NCI-H82 treated with DMSO at 0.1 percent for 48 hours (cell line): ENCODE results near the gene ALG2.
A peak's percentile ranks its signal among the peaks of the same experiment; 100 is the strongest.

Experiments
- DNase-seq: peaks from one replicate; lab custom pipeline; 2025; ENCODE audit not compliant: unreplicated experiment; lab: John Stamatoyannopoulos, UW

The ALG2 gene, protein sequence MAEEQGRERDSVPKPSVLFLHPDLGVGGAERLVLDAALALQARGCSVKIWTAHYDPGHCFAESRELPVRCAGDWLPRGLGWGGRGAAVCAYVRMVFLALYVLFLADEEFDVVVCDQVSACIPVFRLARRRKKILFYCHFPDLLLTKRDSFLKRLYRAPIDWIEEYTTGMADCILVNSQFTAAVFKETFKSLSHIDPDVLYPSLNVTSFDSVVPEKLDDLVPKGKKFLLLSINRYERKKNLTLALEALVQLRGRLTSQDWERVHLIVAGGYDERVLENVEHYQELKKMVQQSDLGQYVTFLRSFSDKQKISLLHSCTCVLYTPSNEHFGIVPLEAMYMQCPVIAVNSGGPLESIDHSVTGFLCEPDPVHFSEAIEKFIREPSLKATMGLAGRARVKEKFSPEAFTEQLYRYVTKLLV

DNA sequence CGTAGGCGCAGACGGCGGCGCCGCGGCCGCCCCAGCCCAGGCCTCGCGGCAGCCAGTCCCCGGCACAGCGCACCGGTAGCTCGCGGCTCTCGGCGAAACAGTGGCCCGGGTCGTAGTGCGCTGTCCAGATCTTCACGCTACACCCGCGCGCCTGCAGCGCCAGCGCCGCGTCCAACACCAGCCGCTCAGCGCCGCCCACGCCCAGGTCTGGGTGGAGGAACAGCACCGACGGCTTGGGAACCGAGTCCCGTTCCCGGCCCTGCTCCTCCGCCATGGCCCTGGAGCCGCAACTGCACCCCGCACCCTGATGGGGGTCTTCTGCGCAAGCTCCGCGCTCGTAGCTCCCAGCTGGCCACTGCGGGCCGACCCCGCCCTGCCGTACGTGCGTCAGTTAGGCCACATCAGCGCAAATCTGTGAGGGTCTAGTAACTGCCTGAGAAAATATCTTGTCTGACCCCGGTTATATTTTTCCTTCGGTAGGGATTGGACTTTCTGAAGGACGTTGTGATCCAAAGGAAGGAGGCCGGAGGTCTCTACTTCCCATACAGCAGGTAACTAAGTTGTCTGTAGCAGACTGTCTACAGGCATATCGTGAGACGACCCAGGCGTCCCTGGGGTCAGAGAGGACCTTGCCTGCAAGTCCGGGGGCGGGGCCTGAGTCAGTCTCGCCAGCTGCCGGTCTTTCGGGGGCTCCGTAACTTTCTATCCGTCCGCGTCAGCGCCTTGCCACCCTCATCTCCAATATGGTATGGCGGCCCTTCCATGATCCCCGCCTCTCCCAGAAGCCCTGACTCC, at the start of gene ALG2, which contains the start of gene SEC61B:
ALG2 (minus strand) TSS at position 322 of the 795 bp plus-strand sequence; CDS start at position 274, 48 bp downstream.
SEC61B (plus strand) TSS at position 662 of the 795 bp plus-strand sequence; CDS start at position 744, 82 bp downstream.
- peak; percentile 89 for DNase-seq

DNA sequence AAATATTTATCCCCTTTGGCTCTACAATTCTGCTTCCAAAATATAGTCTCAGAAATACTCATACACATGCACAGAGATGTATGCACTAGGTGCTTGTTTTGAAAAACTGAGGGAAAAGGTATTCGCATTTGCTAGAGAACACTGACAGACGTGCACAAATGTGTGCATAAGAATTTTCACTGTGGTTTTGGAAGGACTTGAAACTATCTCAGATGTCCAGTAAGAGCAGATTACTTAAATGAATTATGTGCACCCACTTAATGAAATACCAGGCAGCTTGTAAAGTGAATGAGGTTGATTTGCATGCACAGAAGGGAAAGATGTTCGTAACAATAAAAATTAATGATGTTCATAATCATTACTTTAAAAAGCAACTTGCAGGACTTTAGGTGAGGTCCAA, 48.7 kb upstream of the ALG2 start:
- no peak for DNase-seq

DNA sequence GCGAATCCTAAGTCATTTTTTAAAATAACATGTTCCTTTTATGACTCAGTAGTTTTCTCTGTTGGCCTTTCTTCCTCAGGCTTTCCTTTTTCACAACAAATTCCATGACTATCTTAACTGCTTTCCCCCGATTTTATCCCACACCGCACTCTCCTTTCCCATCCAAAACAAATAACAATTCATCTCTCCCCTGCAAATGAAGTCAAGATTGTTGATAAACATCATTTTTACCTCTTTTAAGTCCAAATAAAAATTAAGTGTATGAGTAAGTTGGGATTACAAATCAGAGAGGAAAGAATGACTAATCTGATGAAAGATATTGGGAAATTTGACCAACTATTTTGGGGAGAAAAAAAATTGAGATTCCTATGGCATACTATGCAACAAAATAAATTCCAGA, 47.7 kb upstream of the ALG2 start:
- no peak for DNase-seq

DNA sequence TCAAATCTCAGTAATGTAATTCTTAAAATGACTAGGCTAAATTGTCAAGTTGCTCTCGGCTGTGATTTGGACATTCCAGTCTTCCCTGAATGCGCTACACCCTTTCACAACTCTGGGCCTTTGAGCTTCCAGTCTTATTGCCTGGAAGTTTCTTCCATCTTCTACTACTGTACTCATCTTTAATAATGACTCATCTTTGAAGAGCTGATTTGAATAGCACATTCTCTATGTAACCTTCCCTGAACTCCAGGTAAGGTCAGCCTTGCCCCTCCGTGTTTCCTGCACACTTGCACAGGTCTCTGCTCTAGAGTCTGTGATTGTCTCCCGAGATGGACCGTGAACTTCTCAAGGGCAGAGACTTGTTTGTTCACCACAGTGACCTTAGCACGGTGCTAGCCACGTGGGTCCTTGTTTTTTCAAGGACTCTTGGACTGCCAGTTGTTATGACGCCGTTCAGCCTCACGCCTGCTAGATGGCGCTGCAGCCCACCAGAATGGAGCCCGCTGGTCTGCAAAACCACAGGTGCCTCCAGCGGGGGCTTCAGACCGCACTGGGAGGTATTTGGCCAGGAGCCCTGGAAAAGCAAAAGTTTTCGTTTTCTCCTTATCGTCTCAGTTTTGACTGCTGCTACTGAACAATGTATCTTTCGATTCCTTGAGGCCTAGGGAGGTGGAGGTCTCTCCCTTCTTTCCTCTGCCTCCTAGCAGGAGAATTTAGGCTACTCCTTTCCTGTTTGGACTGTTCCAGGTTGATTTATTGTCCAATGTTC, 44.7 kb upstream of the ALG2 start:
- peak; percentile 64 for DNase-seq

DNA sequence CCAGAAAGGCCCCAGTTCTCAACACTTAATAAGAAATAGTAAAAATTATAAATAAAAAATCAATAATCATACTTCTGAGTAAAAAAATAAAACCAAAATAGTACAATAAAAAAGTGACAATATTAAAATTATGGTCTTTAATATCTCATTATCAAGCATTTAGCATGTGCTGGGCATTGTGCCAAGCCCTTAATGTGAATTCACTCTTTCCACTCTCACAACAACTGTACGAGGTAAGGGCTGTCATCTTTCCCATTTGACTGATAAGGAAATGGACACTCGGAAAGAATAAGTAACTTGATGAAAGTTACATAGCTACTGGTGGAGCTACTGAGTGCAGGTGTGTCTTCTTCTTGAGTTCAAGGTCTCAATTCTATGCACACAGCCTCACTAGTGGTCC, 43.9 kb upstream of the ALG2 start:
- no peak for DNase-seq

DNA sequence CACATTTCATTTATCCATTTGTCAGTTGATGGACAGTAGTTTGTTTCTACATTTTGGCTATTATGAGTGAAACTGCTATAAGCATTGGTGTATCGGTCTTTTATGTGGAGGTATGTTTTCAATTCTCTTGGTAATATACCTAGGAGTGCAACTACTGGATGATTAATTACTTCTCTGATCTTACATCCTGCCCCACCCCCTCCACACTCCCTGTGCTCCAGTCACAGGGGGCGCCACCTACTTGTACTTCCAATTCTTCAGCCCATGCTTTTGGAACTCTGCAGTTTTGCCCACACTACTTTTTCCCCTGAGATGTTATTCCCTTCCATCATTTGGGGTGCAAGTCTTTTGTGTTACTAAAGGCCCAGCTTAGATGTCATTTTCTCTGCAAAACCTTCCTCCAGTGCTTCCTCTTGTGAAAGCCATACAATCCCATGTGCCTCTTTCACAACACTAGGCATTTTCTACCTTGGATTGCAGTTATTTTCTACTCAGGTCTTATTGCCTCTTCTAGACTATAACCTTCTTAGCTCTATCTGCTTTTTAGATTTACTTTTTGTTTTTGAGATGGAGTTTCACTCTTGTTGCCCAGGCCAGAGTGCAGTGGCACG, 42.4 kb upstream of the ALG2 start:
- peak; percentile 5 for DNase-seq

DNA sequence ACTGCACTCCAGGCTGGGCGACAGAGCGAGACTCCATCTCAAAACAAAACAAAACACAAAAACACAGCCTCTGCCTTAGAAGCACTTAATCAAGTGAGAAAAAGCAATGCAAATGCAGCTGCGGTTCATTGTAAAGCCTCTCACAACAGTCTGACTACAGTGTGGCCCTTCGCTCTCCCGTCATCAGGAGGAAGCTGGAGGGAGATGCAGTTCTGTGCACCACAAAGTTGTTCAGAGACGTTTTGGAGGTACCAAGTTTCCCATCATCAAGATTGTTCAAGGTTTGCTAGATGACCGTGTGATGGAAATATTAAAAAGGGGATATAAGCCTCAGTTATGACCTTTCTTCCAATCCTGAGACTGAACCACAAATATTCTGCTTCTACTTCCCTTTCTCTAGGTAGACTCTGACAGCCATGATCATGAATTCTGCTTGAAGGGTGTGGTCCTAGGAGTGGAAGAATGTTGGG, 41.2 kb upstream of the ALG2 start:
- no peak for DNase-seq

DNA sequence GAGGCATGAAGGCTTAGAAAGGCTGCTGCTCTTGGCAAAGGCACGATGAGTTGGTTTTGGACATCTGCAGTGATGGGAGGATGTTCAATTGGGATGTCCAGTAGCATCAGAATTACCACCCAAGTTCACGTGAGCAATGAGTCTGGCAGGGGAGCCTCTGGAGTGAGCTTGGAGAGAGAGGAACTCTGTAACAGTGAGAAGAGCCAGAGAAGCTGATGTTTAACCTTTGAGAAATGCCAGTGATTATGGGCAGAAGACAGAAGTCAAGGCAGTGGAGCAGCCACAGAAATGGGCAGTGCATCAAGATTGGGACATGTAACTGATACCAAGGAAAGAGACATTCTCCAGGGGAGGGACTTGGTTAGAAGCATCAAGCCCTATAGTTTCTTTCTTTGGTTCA, 40.2 kb upstream of the ALG2 start:
- no peak for DNase-seq

DNA sequence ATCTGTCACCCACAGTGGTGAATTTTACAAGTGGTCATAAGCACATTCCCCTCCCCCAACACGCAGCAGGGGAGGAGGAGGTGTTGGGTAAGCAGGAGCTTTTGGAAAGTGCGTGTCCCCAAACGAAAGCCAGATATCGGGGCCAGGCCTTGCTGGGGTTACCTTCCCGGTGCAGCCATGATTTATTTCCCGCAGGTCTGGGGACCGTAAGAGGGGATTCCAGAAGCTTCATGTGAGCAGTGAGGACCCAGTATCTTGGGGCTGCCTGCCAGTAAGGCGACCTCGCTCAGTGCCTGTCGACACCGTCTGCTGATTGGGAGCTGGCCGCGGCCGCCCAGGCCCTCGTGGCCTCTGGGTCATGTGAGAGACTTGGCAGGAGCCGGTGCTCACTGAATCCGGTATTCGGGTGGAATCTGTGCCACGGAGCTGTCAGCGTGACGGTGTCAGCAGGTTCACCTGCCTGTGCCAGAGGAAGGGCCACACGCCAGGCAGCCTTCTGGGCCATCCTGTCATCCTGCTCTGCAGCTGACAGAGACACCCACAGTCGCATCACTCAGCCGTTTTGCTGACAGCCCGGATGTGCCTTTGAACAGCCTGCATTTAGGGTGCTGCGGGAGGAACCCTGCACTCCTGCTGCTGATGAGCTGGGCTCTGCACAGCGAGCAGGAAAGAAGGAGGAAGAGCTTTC, 37.6 kb upstream of the ALG2 start:
- no peak for DNase-seq

DNA sequence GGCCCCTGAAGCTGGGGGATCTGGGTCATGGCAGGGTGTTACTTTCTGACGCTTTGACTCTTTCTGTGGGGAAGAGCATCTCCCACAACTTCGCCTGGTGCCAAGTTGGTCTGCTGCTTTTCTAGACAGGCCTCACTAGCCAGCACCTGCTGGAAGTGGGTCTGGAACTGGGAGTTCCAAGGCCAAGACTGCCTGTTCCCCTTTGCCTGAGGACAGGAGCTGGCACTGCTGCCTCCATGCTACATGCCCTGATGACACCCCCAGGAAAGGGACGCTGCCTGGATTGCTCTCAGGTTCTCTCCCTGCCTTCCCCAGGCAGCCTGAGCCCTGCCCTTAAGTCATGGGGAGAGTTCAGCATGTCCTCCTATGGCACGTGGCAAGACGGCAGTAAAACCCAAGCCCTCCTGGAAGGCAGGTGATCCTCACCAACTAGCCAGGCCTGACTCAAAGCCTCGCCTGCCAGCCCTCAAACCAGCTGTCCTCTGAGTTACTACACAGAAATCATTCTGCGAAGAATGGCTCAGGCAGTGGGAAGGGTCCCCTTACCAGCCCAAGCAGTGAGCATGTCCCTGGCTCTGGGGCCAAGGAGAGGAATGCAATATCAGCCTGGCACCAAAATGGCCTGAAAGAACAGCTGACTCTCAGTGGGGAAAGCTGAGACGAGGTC, 36.1 kb upstream of the ALG2 start:
- DNase-seq, result no peak

DNA sequence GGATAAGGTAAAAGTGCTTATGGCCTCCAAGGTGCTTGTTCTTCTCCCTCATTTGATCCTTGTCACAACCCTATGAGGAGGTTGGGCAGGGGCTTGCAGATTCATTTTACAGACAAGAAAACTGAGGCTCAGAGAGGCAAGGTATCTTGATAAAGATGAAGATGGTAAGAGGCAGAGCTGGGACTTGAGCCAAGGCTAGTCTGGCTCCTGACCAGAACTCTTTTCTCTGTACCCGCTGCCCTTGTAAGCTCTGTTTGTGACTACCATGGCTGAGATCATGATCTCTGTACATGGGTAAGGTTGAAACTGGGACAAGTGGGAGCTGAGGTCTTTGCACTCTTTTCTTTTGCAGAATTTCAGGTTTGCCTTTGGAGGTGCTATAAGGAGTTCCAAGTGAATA, 33.9 kb upstream of the ALG2 start:
- no peak for DNase-seq

DNA sequence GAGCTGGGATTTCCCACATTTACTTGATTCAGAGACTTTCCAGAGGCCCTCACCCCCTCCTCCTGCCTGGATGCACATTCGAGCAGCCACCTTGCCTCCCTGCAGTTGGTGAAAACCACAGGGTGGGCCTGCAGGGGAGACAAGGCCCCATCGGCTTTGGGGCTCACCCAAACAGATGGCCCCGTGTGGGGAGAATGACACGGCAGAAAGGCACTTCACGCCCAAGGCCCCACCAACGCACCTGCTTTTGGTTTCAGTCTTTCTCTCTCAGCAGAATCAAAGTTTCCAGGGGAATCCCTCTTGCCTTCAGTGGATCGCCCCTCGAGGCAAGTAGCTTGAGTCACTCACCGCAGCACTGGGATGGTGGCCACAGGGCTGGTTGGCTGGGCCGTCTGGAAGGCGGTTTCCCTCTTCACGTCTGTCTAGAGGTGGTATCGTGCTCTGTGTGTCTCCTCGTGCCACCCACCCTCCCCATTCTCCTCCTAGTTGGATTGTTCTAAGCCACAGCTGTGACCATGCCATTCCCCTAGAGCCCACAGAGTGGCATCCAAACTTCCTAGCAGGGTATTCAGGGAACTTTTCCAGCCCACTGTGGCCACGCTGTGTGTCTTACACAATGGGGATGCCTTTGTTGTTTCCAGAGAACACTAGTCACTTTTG, 32.2 kb upstream of the ALG2 start:
- no peak for DNase-seq

DNA sequence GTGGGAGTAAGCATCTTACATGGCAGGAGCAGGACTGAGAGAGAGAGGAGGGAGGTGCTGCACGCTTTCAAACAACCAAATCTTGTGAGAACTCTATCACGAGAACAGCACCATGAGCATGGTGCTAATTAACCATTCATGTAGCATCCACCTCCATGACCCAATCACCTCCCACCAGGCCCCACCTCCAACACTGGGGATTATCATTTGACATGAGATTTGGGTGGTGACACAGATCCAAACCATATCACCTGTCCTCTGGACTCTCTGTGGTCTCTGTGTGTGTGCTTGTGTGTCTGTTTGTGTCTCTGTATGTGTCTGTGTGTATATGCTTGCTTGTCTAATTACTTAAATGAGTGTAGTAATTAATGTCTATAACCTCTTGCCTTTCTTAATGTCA, 31.4 kb upstream of the ALG2 start:
- DNase-seq, result no peak

DNA sequence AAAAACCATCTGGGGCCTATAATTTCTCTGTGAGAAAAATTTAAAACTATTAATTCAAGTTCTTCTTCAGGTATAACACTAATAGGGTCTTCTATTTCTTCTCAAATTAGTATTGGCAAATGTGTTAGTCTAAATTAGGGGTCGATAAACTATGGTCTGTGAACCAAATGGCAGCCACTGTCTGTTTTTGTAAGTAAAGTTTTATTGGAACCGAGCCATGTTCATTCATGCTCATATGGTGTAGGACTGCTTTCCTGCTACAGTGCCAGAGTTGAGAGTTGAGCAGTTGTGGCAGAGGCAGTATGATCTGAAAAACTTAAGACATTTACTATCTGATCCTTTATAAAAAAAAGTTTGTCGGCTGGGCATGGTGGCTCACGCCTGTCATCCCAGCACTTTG, 29.4 kb upstream of the ALG2 start:
- DNase-seq, result no peak

DNA sequence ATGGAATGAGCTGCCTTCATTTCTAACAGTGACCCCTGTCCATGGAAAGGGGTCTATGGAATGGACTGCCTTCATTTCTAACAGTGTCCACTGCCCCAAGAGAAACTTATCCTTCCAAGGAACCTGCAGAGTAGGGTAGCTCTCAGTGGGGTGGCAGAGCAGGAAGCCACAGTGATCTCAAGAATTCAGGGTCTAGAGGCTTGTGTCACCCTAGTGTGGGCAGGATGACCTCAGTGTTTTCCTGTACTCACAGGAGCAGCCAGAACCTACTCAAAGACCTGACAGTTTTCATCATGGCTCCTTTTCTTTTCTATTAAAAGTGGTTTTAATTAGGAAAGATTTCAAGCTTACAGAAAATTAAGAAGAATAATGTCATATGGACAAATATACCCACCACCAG, 27.9 kb upstream of the ALG2 start:
- no peak for DNase-seq

DNA sequence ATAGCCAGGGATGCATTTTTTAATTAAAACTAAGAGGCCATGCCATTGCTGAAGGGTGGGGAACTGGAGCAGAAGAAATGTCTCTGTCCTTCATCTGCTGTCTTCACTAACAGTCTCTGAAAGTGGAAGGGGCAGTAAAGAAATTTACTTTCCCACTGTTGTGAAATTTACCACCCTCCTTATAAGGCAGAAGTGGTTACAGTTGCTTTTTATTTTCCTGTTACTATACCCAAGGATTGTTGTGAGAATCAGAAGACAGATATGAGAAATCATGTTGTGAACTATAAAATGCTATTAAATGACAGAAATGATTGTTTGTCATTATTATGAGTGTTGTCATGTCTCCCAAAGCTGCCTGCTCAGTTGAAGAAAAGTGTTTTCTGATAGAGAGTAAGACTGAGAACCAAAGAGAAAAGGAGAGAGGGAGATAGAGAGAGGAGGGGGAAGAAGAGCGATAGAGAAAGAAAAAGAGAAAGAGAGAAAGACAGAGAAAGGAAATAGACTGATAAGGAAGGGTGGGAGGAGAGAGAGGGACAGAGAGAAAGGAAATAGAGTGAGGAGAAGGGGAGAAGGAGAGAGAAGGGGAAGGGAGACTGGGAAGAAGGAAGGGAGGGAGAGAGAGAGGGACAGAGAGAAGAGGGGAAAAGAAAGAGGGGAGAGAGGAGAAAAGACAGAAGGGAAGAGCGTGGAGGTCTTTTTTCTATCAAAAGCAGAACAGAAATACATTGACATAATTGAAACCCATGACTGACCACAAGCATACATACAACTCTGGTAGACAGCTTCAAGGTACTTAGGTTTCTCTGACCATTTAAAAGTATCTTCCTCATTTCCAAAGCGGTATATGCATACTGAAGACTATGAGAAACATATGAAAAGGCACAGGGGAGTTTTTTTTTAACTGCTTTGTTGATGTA, 22.9 kb upstream of the ALG2 start:
- no peak for DNase-seq

DNA sequence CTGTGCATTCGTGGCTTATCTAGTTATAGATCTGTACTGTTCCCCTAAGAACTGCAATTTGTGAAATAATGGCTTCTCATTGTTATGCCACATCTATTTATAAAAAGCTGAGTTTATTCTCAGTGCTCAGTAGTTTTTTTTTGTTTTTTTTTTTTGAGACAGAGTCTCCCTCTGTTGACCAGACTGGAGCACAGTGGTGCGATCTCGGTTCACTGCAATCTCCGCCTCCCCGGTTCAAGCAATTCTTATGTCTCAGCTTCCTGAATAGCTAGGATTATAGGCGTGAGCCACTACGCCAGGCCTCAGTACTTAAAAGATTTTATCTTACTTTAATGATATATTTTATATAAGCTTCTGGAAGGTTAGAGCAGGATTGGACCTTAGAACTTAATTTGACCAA, 19.4 kb upstream of the ALG2 start:
- DNase-seq, result no peak

DNA sequence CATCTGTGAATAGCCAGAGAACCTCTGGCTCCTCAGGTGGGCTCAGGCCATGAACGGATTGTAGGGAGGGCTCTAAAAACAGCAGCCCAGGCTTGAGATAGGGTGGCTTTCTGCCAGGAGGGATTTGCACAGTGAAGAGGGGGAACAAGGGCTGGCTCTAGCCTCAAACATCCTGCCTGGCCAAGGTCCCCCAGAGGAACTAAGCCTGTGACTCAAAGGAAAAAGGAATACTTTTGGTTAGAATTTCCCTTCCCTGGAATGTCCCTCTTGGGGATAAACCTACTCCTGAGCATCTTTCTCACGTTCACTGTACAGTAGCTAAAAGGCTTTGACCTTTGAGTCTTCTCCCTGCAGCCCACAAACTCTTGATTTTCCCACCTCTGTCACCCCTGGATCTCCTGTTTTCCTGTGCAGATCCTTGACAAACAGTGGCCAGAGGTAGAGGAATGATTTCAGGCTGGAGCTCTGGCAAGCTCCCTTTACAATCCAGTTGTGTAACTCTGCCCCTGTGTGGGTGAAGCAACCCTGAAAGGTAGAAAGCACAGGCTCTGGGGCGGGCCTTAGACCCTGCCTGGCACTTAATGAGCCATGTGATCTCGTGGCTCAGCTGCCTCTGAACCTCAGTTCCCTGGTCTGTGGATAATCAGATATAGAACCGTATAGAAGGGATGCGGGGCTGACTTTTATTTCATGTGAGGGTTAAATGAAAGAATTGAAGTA, 17.8 kb upstream of the ALG2 start:
- DNase-seq, result no peak
